Sigmoid colon (tissue), 4 donors: ENCODE results near the gene CCL11.

Experiments used
- CTCF ChIP-seq, 4 experiments: fragments of 450-650 bp in 3 of 4; fragments of 200-600 bp in 1 of 4; IDR thresholded peaks; one replicate each; pipeline ENCODE4 v1.5.1; 2016 to 2019; ENCODE audit warnings: antibody characterized with exemption in 4 of 4, mild to moderate bottlenecking in 3 of 4, moderate library complexity in 2 of 4
- EP300 ChIP-seq, 4 donors: sonication (generic); formaldehyde crosslinking; IDR thresholded peaks; one replicate each; pipeline ENCODE4 v1.6.1; 2017; ENCODE audit warnings: antibody characterized with exemption in 4 of 4
- POLR2AphosphoS5 ChIP-seq, 4 donors: sonication (generic); formaldehyde crosslinking; IDR thresholded peaks; one replicate each; pipeline ENCODE4 v1.6.1; 2017; ENCODE audit warnings: antibody characterized with exemption in 4 of 4

DNA sequence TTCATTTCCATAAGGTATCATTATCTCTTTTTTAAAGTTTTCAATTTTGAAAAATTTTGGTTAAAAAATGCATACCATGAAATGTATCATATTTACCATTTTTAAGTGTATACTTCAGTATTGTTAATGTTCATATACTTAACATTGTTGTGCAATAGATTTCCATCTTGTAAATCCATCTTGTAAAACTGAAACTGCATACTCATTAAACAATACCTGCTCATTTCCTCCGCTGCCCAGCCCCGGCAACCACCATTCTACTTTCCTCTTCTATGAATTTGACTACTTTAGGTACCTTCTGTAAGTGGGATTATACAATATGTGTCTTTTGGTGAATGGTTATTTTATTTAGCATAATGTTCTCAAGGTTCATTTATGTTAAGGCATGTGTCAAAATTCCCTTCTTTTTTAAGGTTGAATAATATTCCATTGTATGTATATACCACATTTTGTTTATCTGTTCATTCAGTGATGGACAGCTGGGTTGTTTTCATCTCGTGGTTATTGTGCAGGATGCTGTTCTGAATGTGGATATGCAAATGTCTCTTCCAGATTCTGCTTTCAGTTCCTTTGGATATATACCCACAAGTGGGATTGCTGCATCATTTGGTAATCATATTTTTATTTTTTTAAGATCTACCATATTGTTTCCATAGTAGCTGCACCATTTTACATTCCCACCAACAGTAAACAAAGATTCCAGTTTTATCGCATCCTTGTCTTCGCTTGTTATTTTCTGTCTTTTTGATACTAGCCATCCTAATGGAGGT lies 23.8 kb upstream of the CCL11 start:
- TF ChIP-seq CTCF (IDR thresholded peaks at IDR 0.05) = no peak
- no peak for TF ChIP-seq EP300 (IDR thresholded peaks at IDR 0.05)
- TF ChIP-seq POLR2AphosphoS5 (IDR thresholded peaks at IDR 0.05) = no peak
